CD14-positive monocyte (primary cell): ENCODE results near the gene ZNF277. TPM values are rescaled to one million over a fixed set of nuclear protein-coding genes. Genes with fewer than 3 reads are reported as not detected.

Experiments used
- DNase-seq, 3 donors: peaks; one replicate each; pipeline ENCODE4 v3.0.0-alpha.2; 2011 to 2022
- H2AFZ ChIP-seq: 2 replicates; pipeline ENCODE4 v1.6.0; 2012; ENCODE audit warnings: mild to moderate bottlenecking, low read depth, low read length, inconsistent platforms; ENCODE audit not compliant: insufficient read depth, poor library complexity, severe bottlenecking
- H3K27ac ChIP-seq, 2 donors: 1 replicate in 1 of 2; 2 replicates in 1 of 2; pipeline ENCODE4 v1.5.1; 2012 to 2013; ENCODE audit warnings: low read length in 2 of 2, control low read depth in 1 of 2, inconsistent platforms in 1 of 2, low read depth in 1 of 2, mild to moderate bottlenecking in 1 of 2
- H3K27me3 ChIP-seq, 2 donors: one replicate each; pipeline versions ENCODE4 v1.6.0 to v1.6.1; 2011 to 2013; ENCODE audit warnings: low read length in 2 of 2; ENCODE audit not compliant: control insufficient read depth in 2 of 2, insufficient read depth in 2 of 2
- H3K36me3 ChIP-seq, 2 donors: replicated peaks in 1 of 2; 1 replicate in 1 of 2; 2 replicates in 1 of 2; pipeline versions ENCODE4 v1.5.1 to v1.6.1; 2012 to 2013; ENCODE audit warnings: low read length in 2 of 2, control low read depth in 1 of 2, inconsistent platforms in 1 of 2, mild to moderate bottlenecking in 1 of 2; ENCODE audit not compliant: insufficient read depth in 2 of 2, control insufficient read depth in 1 of 2
- H3K4me1 ChIP-seq, 2 donors: 1 replicate in 1 of 2; 2 replicates in 1 of 2; pipeline versions ENCODE4 v1.5.1 to v1.6.1; 2012 to 2013; ENCODE audit warnings: low read length in 2 of 2, control low read depth in 1 of 2, inconsistent platforms in 1 of 2, mild to moderate bottlenecking in 1 of 2, moderate library complexity in 1 of 2; ENCODE audit not compliant: insufficient read depth in 2 of 2, control insufficient read depth in 1 of 2
- H3K4me2 ChIP-seq: replicated peaks from 2 replicates; pipeline ENCODE3; 2012; ENCODE audit warnings: low read length, moderate library complexity, mild to moderate bottlenecking; ENCODE audit not compliant: poor library complexity, severe bottlenecking; ENCODE audit errors: extremely low read depth
- H3K4me3 ChIP-seq, 3 experiments: fragments of 200-600 bp in 1 of 3; sonication (generic) in 1 of 3; replicated peaks in 1 of 3; 1 replicate in 2 of 3; 2 replicates in 1 of 3; pipeline ENCODE4 v1.5.1; 2011 to 2013; ENCODE audit warnings: low read length in 3 of 3, mild to moderate bottlenecking in 3 of 3, control low read depth in 2 of 3, low read depth in 2 of 3, inconsistent platforms in 1 of 3, moderate library complexity in 1 of 3
- H3K79me2 ChIP-seq: 2 replicates; pipeline ENCODE4 v1.6.0; 2012; ENCODE audit warnings: mild to moderate bottlenecking, control low read depth, inconsistent platforms, low read length, moderate library complexity; ENCODE audit not compliant: insufficient read depth
- H3K9ac ChIP-seq: 2 replicates; pipeline ENCODE4 v1.6.0; 2017; ENCODE audit warnings: low read length, mild to moderate bottlenecking; ENCODE audit not compliant: insufficient read depth, poor library complexity, severe bottlenecking
- H3K9me3 ChIP-seq, 2 donors: replicated peaks in 1 of 2; 1 replicate in 1 of 2; 2 replicates in 1 of 2; pipeline versions ENCODE4 v1.5.1 to v1.6.1; 2012 to 2013; ENCODE audit warnings: low read length in 2 of 2, control low read depth in 1 of 2; ENCODE audit not compliant: control insufficient read depth in 1 of 2, insufficient read depth in 1 of 2
- H4K20me1 ChIP-seq: 2 replicates; pipeline ENCODE4 v1.6.0; 2012; ENCODE audit warnings: mild to moderate bottlenecking, low read length, control low read depth, moderate library complexity; ENCODE audit not compliant: insufficient read depth
- H3K27ac Mint-ChIP-seq, 7 donors: one replicate each; pipeline ENCODE4 v1.8.0; 2020; ENCODE audit warnings: mild to moderate bottlenecking in 7 of 7, mixed read lengths in 7 of 7, moderate library complexity in 6 of 7, inconsistent platforms in 2 of 7
- H3K27me3 Mint-ChIP-seq, 3 donors: one replicate each; pipeline ENCODE4 v1.8.0; 2021 to 2022; ENCODE audit warnings: low read depth in 3 of 3, mild to moderate bottlenecking in 3 of 3, mixed read lengths in 3 of 3, moderate library complexity in 3 of 3, inconsistent platforms in 1 of 3
- H3K36me3 Mint-ChIP-seq, 2 donors: one replicate each; pipeline ENCODE4 v1.8.0; 2020; ENCODE audit warnings: mixed read lengths in 2 of 2, inconsistent platforms in 1 of 2, mild to moderate bottlenecking in 1 of 2
- H3K4me1 Mint-ChIP-seq: one replicate; pipeline ENCODE4 v1.8.0; 2020; ENCODE audit warnings: mild to moderate bottlenecking, mixed read lengths
- H3K4me3 Mint-ChIP-seq, 2 donors: one replicate each; pipeline ENCODE4 v1.8.0; 2020; ENCODE audit warnings: mild to moderate bottlenecking in 2 of 2, mixed read lengths in 2 of 2, moderate library complexity in 1 of 2
- H3K9me3 Mint-ChIP-seq, 7 donors: one replicate each; pipeline ENCODE4 v1.8.0; 2020 to 2022; ENCODE audit warnings: mixed read lengths in 7 of 7, mild to moderate bottlenecking in 6 of 7, moderate library complexity in 6 of 7, inconsistent platforms in 2 of 7
- WGBS: methylation state at CpG from one replicate; pipeline ENCODE4 v1.1.5; 2013; ENCODE audit warnings: missing lambda C conversion rate; ENCODE audit not compliant: insufficient coverage; 5-methylcytosine and 5-hydroxymethylcytosine counted together
- intact Hi-C, 2 donors: fragments of 100-400 bp; cut with micrococcal nuclease; formaldehyde crosslinking; loops; one replicate each; pipeline versions ENCODE4 v1.15.0 to v1.15.1; 2023
- polyA plus RNA-seq, 3 donors: library from polyadenylated mRNA; depleted of rRNA in 1 of 3; unstranded in 2 of 3; stranded (reverse) in 1 of 3; fragments of 300-500 nt in 2 of 3; fragments of >200 nt in 1 of 3; fragmentation: Illumina TruSeq in 2 of 3; gene quantifications; 1 replicate in 2 of 3; 2 replicates in 1 of 3; pipeline ENCODE4 v1.2.3, GENCODE V29; 2012 to 2021
- TF ChIP-seq, protein P1 (sequence below): fragments of 200-600 bp; IDR thresholded peaks from one replicate; pipeline ENCODE4 v1.8.0; 2022; ENCODE audit warnings: antibody characterized with exemption, mild to moderate bottlenecking

The ZNF277 gene
- polyA plus RNA-seq, 3 donors = 17.5 to 20.7 (median 20.0) TPM

DNA sequence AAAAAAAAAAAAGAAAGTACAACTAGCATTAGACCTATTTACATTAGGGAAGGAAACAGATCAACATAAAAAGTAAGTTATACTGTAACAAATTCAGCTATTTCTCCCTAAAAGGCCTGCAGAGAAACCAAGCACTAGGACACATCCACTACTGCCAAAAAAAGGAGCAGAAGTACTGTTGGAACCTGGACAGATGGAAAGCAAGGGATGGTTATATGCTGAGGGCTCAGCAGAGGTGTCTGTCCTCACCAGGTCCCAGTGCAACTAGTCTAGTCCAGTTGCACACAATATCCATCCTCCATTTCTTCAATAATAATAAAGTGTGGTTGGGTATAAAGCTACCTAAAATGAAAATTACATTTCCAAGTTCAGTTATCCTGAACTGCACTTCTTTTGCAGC, 140.6 kb downstream of the ZNF277 start:
- no peaks in the 10 kb centered on the region for H4K20me1 ChIP-seq
- Mint-ChIP-seq H3K36me3 (peaks cover 25 to 34% of the 10 kb centered on the region in 2 donors), H3K4me3 (no peak overlapping the region), H3K9me3 (peaks cover 0 to 5% (median 0%) of the 10 kb centered on the region in 7 donors), H3K27me3 (peaks cover 0 to 2% (median 0%) of the 10 kb centered on the region in 3 donors), H3K4me1 (peaks cover 2% of the 10 kb centered on the region), H3K27ac (no peak overlapping the region)
- intact Hi-C loops = no loop called here
- H3K36me3 ChIP-seq = peaks cover 14 to 20% of the 10 kb centered on the region in 2 donors
- TF ChIP-seq, protein P1, sequence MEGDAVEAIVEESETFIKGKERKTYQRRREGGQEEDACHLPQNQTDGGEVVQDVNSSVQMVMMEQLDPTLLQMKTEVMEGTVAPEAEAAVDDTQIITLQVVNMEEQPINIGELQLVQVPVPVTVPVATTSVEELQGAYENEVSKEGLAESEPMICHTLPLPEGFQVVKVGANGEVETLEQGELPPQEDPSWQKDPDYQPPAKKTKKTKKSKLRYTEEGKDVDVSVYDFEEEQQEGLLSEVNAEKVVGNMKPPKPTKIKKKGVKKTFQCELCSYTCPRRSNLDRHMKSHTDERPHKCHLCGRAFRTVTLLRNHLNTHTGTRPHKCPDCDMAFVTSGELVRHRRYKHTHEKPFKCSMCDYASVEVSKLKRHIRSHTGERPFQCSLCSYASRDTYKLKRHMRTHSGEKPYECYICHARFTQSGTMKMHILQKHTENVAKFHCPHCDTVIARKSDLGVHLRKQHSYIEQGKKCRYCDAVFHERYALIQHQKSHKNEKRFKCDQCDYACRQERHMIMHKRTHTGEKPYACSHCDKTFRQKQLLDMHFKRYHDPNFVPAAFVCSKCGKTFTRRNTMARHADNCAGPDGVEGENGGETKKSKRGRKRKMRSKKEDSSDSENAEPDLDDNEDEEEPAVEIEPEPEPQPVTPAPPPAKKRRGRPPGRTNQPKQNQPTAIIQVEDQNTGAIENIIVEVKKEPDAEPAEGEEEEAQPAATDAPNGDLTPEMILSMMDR = no peak
- no peak for DNase-seq
- H3K9me3 ChIP-seq = no peaks in the 10 kb centered on the region
- H3K9ac ChIP-seq = no peak overlapping the region
- no peaks in the 10 kb centered on the region for H3K4me1 ChIP-seq
- no peak overlapping the region for H3K4me2 ChIP-seq
- H3K79me2 ChIP-seq = no peaks in the 10 kb centered on the region
- H2AFZ ChIP-seq = no peak overlapping the region
- H3K27me3 ChIP-seq = no peaks in the 10 kb centered on the region
- no peak overlapping the region for H3K4me3 ChIP-seq
- no peak overlapping the region for H3K27ac ChIP-seq

DNA sequence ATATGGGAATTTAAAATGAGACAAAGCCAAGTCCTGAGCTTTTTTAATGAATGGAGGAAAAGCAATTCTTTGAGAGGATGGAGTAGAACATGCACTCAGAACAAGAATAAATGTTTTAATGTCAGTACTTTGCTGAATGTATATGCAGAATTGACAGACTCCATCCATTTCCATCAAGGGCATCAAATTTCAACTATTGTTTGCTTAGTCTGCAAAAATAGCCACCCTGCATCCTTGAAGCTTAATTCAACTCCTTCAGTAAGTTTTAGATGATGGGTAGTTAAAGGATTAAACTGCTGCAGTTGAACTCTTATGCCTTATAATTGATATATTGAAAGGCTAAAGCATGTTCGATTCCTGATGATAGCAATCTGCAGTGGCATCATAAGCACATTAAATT, 144.1 kb downstream of the ZNF277 start:
- H3K36me3 ChIP-seq = no peaks in the 10 kb centered on the region
- H3K27me3 Mint-ChIP-seq = peaks cover 0 to 2% (median 0%) of the 10 kb centered on the region in 3 donors
- no peak overlapping the region for H3K4me3 Mint-ChIP-seq
- no peak overlapping the region for H3K4me2 ChIP-seq
- intact Hi-C loops = no loop called here
- no peak overlapping the region for H3K27ac ChIP-seq
- H3K4me1 ChIP-seq = no peaks in the 10 kb centered on the region
- TF ChIP-seq, protein P1 = no peak
- H3K4me3 ChIP-seq = no peak overlapping the region
- H2AFZ ChIP-seq = no peak overlapping the region
- H3K27ac Mint-ChIP-seq = no peak overlapping the region
- H3K27me3 ChIP-seq = no peaks in the 10 kb centered on the region
- H3K9ac ChIP-seq = no peak overlapping the region
- H3K4me1 Mint-ChIP-seq = peaks cover 2% of the 10 kb centered on the region
- H4K20me1 ChIP-seq = no peaks in the 10 kb centered on the region
- peaks cover 0 to 4% (median 2%) of the 10 kb centered on the region in 7 donors for H3K9me3 Mint-ChIP-seq
- no peaks in the 10 kb centered on the region for H3K79me2 ChIP-seq
- H3K36me3 Mint-ChIP-seq = peaks cover under 1 to 3% of the 10 kb centered on the region in 2 donors
- no peak for DNase-seq
- H3K9me3 ChIP-seq = no peaks in the 10 kb centered on the region
- WGBS = no CpG with 5 or more reads among the region's 1 CpG
